CD14-positive monocyte (primary cell): ENCODE data around the gene FRY. TPM values are rescaled to one million over a fixed set of nuclear protein-coding genes. Genes with fewer than 3 reads are reported as not detected.

Experiments used
- DNase-seq, 3 donors: peaks; one replicate each; pipeline ENCODE4 v3.0.0-alpha.2; 2011 to 2022
- H2AFZ ChIP-seq: 2 replicates; pipeline ENCODE4 v1.6.0; 2012; ENCODE audit warnings: mild to moderate bottlenecking, low read depth, low read length, inconsistent platforms; ENCODE audit not compliant: insufficient read depth, poor library complexity, severe bottlenecking
- H3K27ac ChIP-seq, 2 donors: 1 replicate in 1 of 2; 2 replicates in 1 of 2; pipeline ENCODE4 v1.5.1; 2012 to 2013; ENCODE audit warnings: low read length in 2 of 2, control low read depth in 1 of 2, inconsistent platforms in 1 of 2, low read depth in 1 of 2, mild to moderate bottlenecking in 1 of 2
- H3K27me3 ChIP-seq, 2 donors: one replicate each; pipeline versions ENCODE4 v1.6.0 to v1.6.1; 2011 to 2013; ENCODE audit warnings: low read length in 2 of 2; ENCODE audit not compliant: control insufficient read depth in 2 of 2, insufficient read depth in 2 of 2
- H3K36me3 ChIP-seq, 2 donors: replicated peaks in 1 of 2; 1 replicate in 1 of 2; 2 replicates in 1 of 2; pipeline versions ENCODE4 v1.5.1 to v1.6.1; 2012 to 2013; ENCODE audit warnings: low read length in 2 of 2, control low read depth in 1 of 2, inconsistent platforms in 1 of 2, mild to moderate bottlenecking in 1 of 2; ENCODE audit not compliant: insufficient read depth in 2 of 2, control insufficient read depth in 1 of 2
- H3K4me1 ChIP-seq, 2 donors: 1 replicate in 1 of 2; 2 replicates in 1 of 2; pipeline versions ENCODE4 v1.5.1 to v1.6.1; 2012 to 2013; ENCODE audit warnings: low read length in 2 of 2, control low read depth in 1 of 2, inconsistent platforms in 1 of 2, mild to moderate bottlenecking in 1 of 2, moderate library complexity in 1 of 2; ENCODE audit not compliant: insufficient read depth in 2 of 2, control insufficient read depth in 1 of 2
- H3K4me2 ChIP-seq: replicated peaks from 2 replicates; pipeline ENCODE3; 2012; ENCODE audit warnings: low read length, moderate library complexity, mild to moderate bottlenecking; ENCODE audit not compliant: poor library complexity, severe bottlenecking; ENCODE audit errors: extremely low read depth
- H3K4me3 ChIP-seq, 3 experiments: fragments of 200-600 bp in 1 of 3; sonication (generic) in 1 of 3; replicated peaks in 1 of 3; 1 replicate in 2 of 3; 2 replicates in 1 of 3; pipeline ENCODE4 v1.5.1; 2011 to 2013; ENCODE audit warnings: low read length in 3 of 3, mild to moderate bottlenecking in 3 of 3, control low read depth in 2 of 3, low read depth in 2 of 3, inconsistent platforms in 1 of 3, moderate library complexity in 1 of 3
- H3K79me2 ChIP-seq: 2 replicates; pipeline ENCODE4 v1.6.0; 2012; ENCODE audit warnings: mild to moderate bottlenecking, control low read depth, inconsistent platforms, low read length, moderate library complexity; ENCODE audit not compliant: insufficient read depth
- H3K9ac ChIP-seq: 2 replicates; pipeline ENCODE4 v1.6.0; 2017; ENCODE audit warnings: low read length, mild to moderate bottlenecking; ENCODE audit not compliant: insufficient read depth, poor library complexity, severe bottlenecking
- H3K9me3 ChIP-seq, 2 donors: replicated peaks in 1 of 2; 1 replicate in 1 of 2; 2 replicates in 1 of 2; pipeline versions ENCODE4 v1.5.1 to v1.6.1; 2012 to 2013; ENCODE audit warnings: low read length in 2 of 2, control low read depth in 1 of 2; ENCODE audit not compliant: control insufficient read depth in 1 of 2, insufficient read depth in 1 of 2
- H4K20me1 ChIP-seq: 2 replicates; pipeline ENCODE4 v1.6.0; 2012; ENCODE audit warnings: mild to moderate bottlenecking, low read length, control low read depth, moderate library complexity; ENCODE audit not compliant: insufficient read depth
- H3K27ac Mint-ChIP-seq, 7 donors: one replicate each; pipeline ENCODE4 v1.8.0; 2020; ENCODE audit warnings: mild to moderate bottlenecking in 7 of 7, mixed read lengths in 7 of 7, moderate library complexity in 6 of 7, inconsistent platforms in 2 of 7
- H3K27me3 Mint-ChIP-seq, 3 donors: one replicate each; pipeline ENCODE4 v1.8.0; 2021 to 2022; ENCODE audit warnings: low read depth in 3 of 3, mild to moderate bottlenecking in 3 of 3, mixed read lengths in 3 of 3, moderate library complexity in 3 of 3, inconsistent platforms in 1 of 3
- H3K36me3 Mint-ChIP-seq, 2 donors: one replicate each; pipeline ENCODE4 v1.8.0; 2020; ENCODE audit warnings: mixed read lengths in 2 of 2, inconsistent platforms in 1 of 2, mild to moderate bottlenecking in 1 of 2
- H3K4me1 Mint-ChIP-seq: one replicate; pipeline ENCODE4 v1.8.0; 2020; ENCODE audit warnings: mild to moderate bottlenecking, mixed read lengths
- H3K4me3 Mint-ChIP-seq, 2 donors: one replicate each; pipeline ENCODE4 v1.8.0; 2020; ENCODE audit warnings: mild to moderate bottlenecking in 2 of 2, mixed read lengths in 2 of 2, moderate library complexity in 1 of 2
- H3K9me3 Mint-ChIP-seq, 7 donors: one replicate each; pipeline ENCODE4 v1.8.0; 2020 to 2022; ENCODE audit warnings: mixed read lengths in 7 of 7, mild to moderate bottlenecking in 6 of 7, moderate library complexity in 6 of 7, inconsistent platforms in 2 of 7
- CTCF ChIP-seq: fragments of 200-600 bp; IDR thresholded peaks from one replicate; pipeline ENCODE4 v1.8.0; 2022; ENCODE audit warnings: antibody characterized with exemption, mild to moderate bottlenecking
- WGBS: methylation state at CpG from one replicate; pipeline ENCODE4 v1.1.5; 2013; ENCODE audit warnings: missing lambda C conversion rate; ENCODE audit not compliant: insufficient coverage; 5-methylcytosine and 5-hydroxymethylcytosine counted together
- intact Hi-C, 2 donors: fragments of 100-400 bp; cut with micrococcal nuclease; formaldehyde crosslinking; loops; one replicate each; pipeline versions ENCODE4 v1.15.0 to v1.15.1; 2023
- polyA plus RNA-seq, 3 donors: library from polyadenylated mRNA; depleted of rRNA in 1 of 3; unstranded in 2 of 3; stranded (reverse) in 1 of 3; fragments of 300-500 nt in 2 of 3; fragments of >200 nt in 1 of 3; fragmentation: Illumina TruSeq in 2 of 3; gene quantifications; 1 replicate in 2 of 3; 2 replicates in 1 of 3; pipeline ENCODE4 v1.2.3, GENCODE V29; 2012 to 2021

The FRY gene
- polyA plus RNA-seq, 3 donors: 3.9 to 31.8 (median 5.0) TPM

GRCh38 chr13:32151240-32151639 lies 119.7 kb downstream of the FRY start:
- no peak for TF ChIP-seq CTCF
- peaks cover 65 to 82% of the 10 kb centered on the region in 2 donors for H3K36me3 Mint-ChIP-seq
- H3K4me3 ChIP-seq: no peak overlapping the region
- no peak overlapping the region for H3K27ac ChIP-seq
- H3K4me1 Mint-ChIP-seq: peaks cover 1% of the 10 kb centered on the region
- peak overlapping the region in 1 of 7 donors; percentile 43 for H3K27ac Mint-ChIP-seq
- H3K79me2 ChIP-seq: no peaks in the 10 kb centered on the region
- no peaks in the 10 kb centered on the region for H3K9me3 ChIP-seq
- peaks cover 0 to 1% (median 0%) of the 10 kb centered on the region in 7 donors for H3K9me3 Mint-ChIP-seq
- no peak overlapping the region for H3K9ac ChIP-seq
- no peak overlapping the region for H3K4me3 Mint-ChIP-seq
- no peaks in the 10 kb centered on the region for H3K27me3 ChIP-seq
- H3K4me2 ChIP-seq: no peak overlapping the region
- H3K36me3 ChIP-seq: peaks cover 77 to 87% of the 10 kb centered on the region in 2 donors
- no peaks in the 10 kb centered on the region for H4K20me1 ChIP-seq
- no peak for DNase-seq
- H3K27me3 Mint-ChIP-seq: no peaks in the 10 kb centered on the region
- WGBS: no CpG with 5 or more reads among the region's 5 CpGs
- no peaks in the 10 kb centered on the region for H3K4me1 ChIP-seq
- H2AFZ ChIP-seq: no peak overlapping the region
- intact Hi-C loops: no loop called here

- Mint-ChIP-seq H3K4me1 (peaks cover 1% of the 10 kb centered on the region), H3K4me3 (no peak overlapping the region), H3K27me3 (no peaks in the 10 kb centered on the region), H3K36me3 (peaks cover 60 to 77% of the 10 kb centered on the region in 2 donors), H3K9me3 (peaks cover 0 to 1% (median 0%) of the 10 kb centered on the region in 7 donors), H3K27ac (no peak overlapping the region)
- no peaks in the 10 kb centered on the region for H3K27me3 ChIP-seq
- H3K4me1 ChIP-seq: no peaks in the 10 kb centered on the region
- no peak overlapping the region for H3K4me3 ChIP-seq
- no peak overlapping the region for H3K4me2 ChIP-seq
- WGBS: no CpG with 5 or more reads among the region's 3 CpGs
- no peak overlapping the region for H3K27ac ChIP-seq
- no peak for TF ChIP-seq CTCF
- intact Hi-C loops: no loop called here
- no peak for DNase-seq
- no peak overlapping the region for H3K9ac ChIP-seq
- no peaks in the 10 kb centered on the region for H3K9me3 ChIP-seq
- no peaks in the 10 kb centered on the region for H4K20me1 ChIP-seq
- H2AFZ ChIP-seq: no peak overlapping the region
- H3K79me2 ChIP-seq: no peaks in the 10 kb centered on the region
- peaks cover 83 to 85% of the 10 kb centered on the region in 2 donors for H3K36me3 ChIP-seq
Observed at GRCh38 chr13:32153056-32153455, 121.5 kb downstream of the FRY start.
